Heart left ventricle (tissue), 16 donors: ENCODE measurements around the gene TRAK1. TPM values are rescaled to one million over a fixed set of nuclear protein-coding genes. Genes with fewer than 3 reads are reported as not detected.

Source experiments
- ATAC-seq, 4 donors: fragments of 200-7000 bp; cut with Tn5 transposase; one replicate each; pipeline ENCODE4 v1.9.1; 2020 to 2022; ENCODE audit warnings: moderate library complexity in 4 of 4, mild to moderate bottlenecking in 3 of 4, moderate number of reproducible peaks in 1 of 4
- DNase-seq, 5 donors: peaks; one replicate each; pipeline ENCODE4 v3.0.0-alpha.2; 2020
- H3K27ac ChIP-seq, 12 donors: fragments of 200-600 bp; sonication (generic) in 4 of 12; one replicate each; pipeline versions ENCODE4 v1.5.0 to v1.8.0; 2016 to 2022; ENCODE audit warnings: mild to moderate bottlenecking in 2 of 12
- H3K27me3 ChIP-seq, 9 donors: fragments of 200-600 bp; sonication (generic) in 2 of 9; one replicate each; pipeline versions ENCODE4 v1.5.1 to v1.8.0; 2016 to 2022; ENCODE audit warnings: mild to moderate bottlenecking in 3 of 9
- H3K36me3 ChIP-seq, 9 donors: fragments of 200-600 bp; sonication (generic) in 2 of 9; one replicate each; pipeline versions ENCODE4 v1.5.0 to v1.8.0; 2018 to 2022; ENCODE audit warnings: mild to moderate bottlenecking in 2 of 9
- H3K4me1 ChIP-seq, 12 donors: fragments of 200-600 bp; sonication (generic) in 4 of 12; one replicate each; pipeline versions ENCODE4 v1.5.0 to v1.8.0; 2016 to 2022; ENCODE audit warnings: mild to moderate bottlenecking in 3 of 12
- H3K4me3 ChIP-seq, 12 donors: fragments of 200-600 bp; sonication (generic) in 4 of 12; one replicate each; pipeline versions ENCODE4 v1.5.0 to v1.8.0; 2017 to 2022; ENCODE audit warnings: mild to moderate bottlenecking in 9 of 12, moderate library complexity in 4 of 12
- H3K9me3 ChIP-seq, 12 donors: fragments of 200-600 bp; sonication (generic) in 4 of 12; one replicate each; pipeline versions ENCODE4 v1.5.0 to v1.8.0; 2016 to 2022; ENCODE audit warnings: mild to moderate bottlenecking in 1 of 12
- POLR2A ChIP-seq, 2 donors: fragments of 450-650 bp; IDR thresholded peaks; one replicate each; pipeline ENCODE4 v1.6.1; 2017; ENCODE audit warnings: antibody characterized with exemption in 2 of 2, mild to moderate bottlenecking in 2 of 2, moderate library complexity in 2 of 2
- WGBS, 4 donors: extraction: QIAGEN DNeasy Blood & Tissue Kit in 2 of 4; methylation state at CpG; one replicate each; pipeline versions ENCODE4 v1.1.5 to v1.1.7; 2013 to 2018; 5-methylcytosine and 5-hydroxymethylcytosine counted together
- intact Hi-C, 10 donors: fragments of 100-400 bp; cut with DNase I; formaldehyde crosslinking; loops; one replicate each; pipeline versions ENCODE4 v1.11.1 to v1.14.2; 2022
- polyA plus RNA-seq, 2 donors: library from polyadenylated mRNA; stranded (reverse); fragments of 200-250 nt; gene quantifications; one replicate each; pipeline ENCODE4 v1.2.3, GENCODE V29; 2013
- total RNA-seq, 9 donors: library from RNA; depleted of rRNA in 2 of 9; stranded (reverse); fragments of >200 nt in 2 of 9; fragmentation: NEBNext Ultra II Directional in 3 of 9; extraction: Animal tissue kit (Norgen Biotek cat#: 25700) in 3 of 9; gene quantifications; one replicate each; pipeline versions ENCODE4 v1.1.0 to v1.2.4, GENCODE V29; 2016 to 2023
- TF ChIP-seq, protein P1 (sequence below), 12 donors: fragments of 200-600 bp; sonication (generic) in 4 of 12; IDR thresholded peaks; one replicate each; pipeline versions ENCODE4 v1.5.0 to v1.8.0; 2018 to 2022; ENCODE audit warnings: antibody characterized with exemption in 12 of 12, mild to moderate bottlenecking in 5 of 12
- donor health status: ischemic (EF 13 %, LVEDD 7.1; RV severe dilation, severe dysfunction).
- donor health status: healthy with polysubstance abuse.
- donor health status: DM: no; HTN: yes; CAD: no.
- donor health status: DM: no; HTN: no; CAD: no.
- donor health status: ischemic (EF 25% LVEDD 6.9; RV normal size, moderate dysfunction).
- donor health status: ischemic (EF 25% LVEDD 5.7; RV mildly dilated, moderate dysfunction).
- donor health status: healthy.
- donor health status: DM: yes; HTN: yes; CAD: no.
- donor health status: ischemic (EF 35%, LVEDD 5.7; RV mildly dilated, moderate dysfunction).
- donor health status: nonischemic (EF 11% LVEDD 7.7; RV severe dilation, severe dysfunction).
- donor health status: DM: yes; HTN: yes; CAD: no.
- donor health status: PGD.
- donor health status: ischemic (EF 29% LVEDD 5.4; RV normal size, mild dysfunction).
- donor health status: nonischemic (EF 23%, LVEDD 6.1; RV moderate dilation, normal function).

Gene TRAK1
- total and polyA plus RNA-seq, 11 donors: 53.3 to 364 (median 250) TPM

DNA sequence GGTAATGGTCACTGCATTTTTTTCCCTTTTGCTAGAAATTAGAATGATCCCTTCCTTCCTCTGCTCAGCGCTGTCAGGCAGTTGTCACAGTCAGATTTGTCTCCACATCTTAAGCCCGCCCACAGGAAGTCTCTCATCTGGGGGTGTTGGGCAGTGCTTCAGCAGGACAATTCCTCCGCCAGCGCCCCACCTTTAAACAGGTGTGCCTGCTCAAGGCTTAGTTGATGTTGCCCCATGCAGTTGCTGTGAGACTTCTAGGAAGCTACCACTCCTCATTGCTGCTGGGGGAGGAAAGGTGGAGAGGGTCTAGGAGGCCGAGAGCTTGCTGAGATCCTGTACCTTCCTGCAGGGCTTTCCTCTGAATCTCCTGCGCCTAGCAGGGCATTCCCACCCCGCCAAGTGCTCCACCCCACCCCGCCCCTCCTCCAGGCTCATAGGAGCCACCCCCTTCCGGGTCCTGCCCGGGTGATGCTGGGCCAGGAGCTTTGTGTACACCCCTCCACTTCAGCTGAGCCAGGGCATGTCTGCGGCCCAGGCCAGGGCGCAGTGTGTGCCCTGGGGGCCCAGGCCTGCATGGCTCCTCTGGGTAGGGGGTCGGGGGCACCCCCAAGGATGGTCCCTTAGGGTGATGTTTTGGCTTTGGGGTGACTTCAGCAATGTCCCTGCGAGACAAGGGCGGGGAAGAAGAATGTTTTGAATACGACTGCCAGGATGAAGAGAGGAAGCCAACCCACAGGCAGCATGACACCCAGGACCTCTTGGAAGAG lies 68.7 kb downstream of the TRAK1 start:
- WGBS, 4 donors: 12 to 23% (median 18%) methylated on average over 12 to 16 of the region's 16 CpGs
- peaks cover 12 to 75% (median 53%) of the 10 kb centered on the region in 12 donors for H3K4me1 ChIP-seq
- DNase-seq (peak; percentile 37 to 72 (median 49)), ATAC-seq (peak; percentile 70 to 93 (median 84))
- H3K9me3 ChIP-seq: no peaks in the 10 kb centered on the region
- intact Hi-C loops: loop anchor here in 1 of 10 donors (5.0 kb wide), 1 partner anchor 38 kb away; no protein-coding TSS in a partner anchor
- H3K27me3 ChIP-seq: no peaks in the 10 kb centered on the region
- H3K27ac ChIP-seq: peak overlapping the region in 8 of 12 donors; percentile 6 to 58 (median 50)
- H3K4me3 ChIP-seq: peak overlapping the region in 4 of 12 donors; percentile 5 to 13 (median 12)
- TF ChIP-seq, protein P1, sequence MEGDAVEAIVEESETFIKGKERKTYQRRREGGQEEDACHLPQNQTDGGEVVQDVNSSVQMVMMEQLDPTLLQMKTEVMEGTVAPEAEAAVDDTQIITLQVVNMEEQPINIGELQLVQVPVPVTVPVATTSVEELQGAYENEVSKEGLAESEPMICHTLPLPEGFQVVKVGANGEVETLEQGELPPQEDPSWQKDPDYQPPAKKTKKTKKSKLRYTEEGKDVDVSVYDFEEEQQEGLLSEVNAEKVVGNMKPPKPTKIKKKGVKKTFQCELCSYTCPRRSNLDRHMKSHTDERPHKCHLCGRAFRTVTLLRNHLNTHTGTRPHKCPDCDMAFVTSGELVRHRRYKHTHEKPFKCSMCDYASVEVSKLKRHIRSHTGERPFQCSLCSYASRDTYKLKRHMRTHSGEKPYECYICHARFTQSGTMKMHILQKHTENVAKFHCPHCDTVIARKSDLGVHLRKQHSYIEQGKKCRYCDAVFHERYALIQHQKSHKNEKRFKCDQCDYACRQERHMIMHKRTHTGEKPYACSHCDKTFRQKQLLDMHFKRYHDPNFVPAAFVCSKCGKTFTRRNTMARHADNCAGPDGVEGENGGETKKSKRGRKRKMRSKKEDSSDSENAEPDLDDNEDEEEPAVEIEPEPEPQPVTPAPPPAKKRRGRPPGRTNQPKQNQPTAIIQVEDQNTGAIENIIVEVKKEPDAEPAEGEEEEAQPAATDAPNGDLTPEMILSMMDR (IDR thresholded peaks at IDR 0.05): no peak
- no peaks in the 10 kb centered on the region for H3K36me3 ChIP-seq

DNA sequence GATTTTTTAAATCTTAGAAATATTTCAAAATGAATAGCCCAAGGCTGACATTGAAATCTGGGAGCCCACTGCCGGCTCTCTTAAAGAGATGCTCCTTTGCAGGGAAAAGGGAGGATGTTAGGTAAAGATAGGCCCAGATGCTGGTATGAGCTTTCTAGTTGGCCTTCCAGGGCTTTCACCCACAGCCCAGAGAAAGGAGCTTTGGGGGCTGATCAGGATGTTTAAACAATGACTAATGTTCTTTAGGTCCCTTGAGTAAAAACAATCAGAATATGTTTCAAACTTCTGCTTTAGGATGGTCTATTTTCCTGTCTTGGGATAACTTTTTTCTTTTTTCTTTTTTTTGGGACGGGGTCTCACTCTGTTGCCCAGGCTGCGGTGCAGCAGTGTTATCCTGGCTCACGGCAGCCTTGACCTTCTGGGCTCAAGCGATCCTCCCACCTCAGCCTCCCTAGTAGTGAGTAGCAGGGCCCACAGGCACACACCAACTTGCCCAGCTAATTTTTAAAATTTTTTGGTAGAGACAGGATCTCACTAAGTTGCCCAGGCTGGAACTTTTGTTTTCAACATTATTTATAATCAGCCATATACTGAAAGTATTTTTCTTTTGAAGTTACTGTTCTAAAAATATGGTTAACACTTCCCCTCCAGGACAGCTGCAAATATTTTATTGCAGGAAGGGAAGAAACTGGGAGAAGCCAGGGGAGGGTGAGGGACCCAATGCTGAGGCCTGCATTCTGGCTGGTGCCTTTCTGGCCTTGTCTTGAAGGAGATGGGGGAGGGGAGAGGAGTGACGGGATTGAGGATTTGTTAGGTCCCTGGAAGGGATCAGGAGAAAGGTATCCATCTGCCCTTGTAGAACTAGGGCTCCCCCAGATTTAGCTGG lies 70.1 kb downstream of the TRAK1 start:
- DNase-seq (no peak), ATAC-seq (no peak)
- Histone ChIP-seq H3K4me3 (no peak overlapping the region), H3K4me1 (peaks cover 16 to 80% (median 61%) of the 10 kb centered on the region in 12 donors), H3K27me3 (no peaks in the 10 kb centered on the region), H3K9me3 (no peaks in the 10 kb centered on the region), H3K36me3 (no peaks in the 10 kb centered on the region), H3K27ac (peak overlapping the region in 3 of 12 donors; percentile 8 to 58 (median 55))
- WGBS, 4 donors: 69 to 83% (median 73%) methylated on average over 6 of the region's 6 CpGs
- intact Hi-C loops: no loop called here
- no peak for TF ChIP-seq POLR2A (IDR thresholded peaks at IDR 0.05)
- TF ChIP-seq, protein P1 (IDR thresholded peaks at IDR 0.05): no peak

DNA sequence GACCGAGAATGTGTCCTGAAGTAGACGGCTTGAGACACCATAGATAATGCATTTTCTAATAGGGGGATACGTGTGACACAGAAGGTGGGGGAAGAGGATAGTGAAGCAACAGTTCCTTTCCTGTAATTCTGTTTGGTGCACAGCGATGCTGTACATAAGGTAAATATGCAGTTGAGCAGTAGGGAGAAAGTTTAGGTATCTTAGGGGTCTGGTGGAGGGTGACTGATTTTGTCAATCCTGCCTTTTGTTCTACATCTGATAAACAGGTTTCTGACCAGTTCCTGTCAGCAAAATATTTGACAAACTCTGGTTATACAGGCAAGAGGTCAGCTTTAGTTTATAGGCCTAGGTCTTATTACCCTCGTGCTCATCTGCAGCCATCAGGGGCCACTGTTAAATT lies 71.3 kb downstream of the TRAK1 start:
- H3K4me1 ChIP-seq: peaks cover 16 to 92% (median 67%) of the 10 kb centered on the region in 12 donors
- no peaks in the 10 kb centered on the region for H3K27me3 ChIP-seq
- no peak for DNase-seq
- WGBS, 4 donors: 69 to 77% (median 73%) methylated on average over 5 of the region's 5 CpGs
- no peaks in the 10 kb centered on the region for H3K9me3 ChIP-seq
- no peak for ATAC-seq
- H3K36me3 ChIP-seq: no peaks in the 10 kb centered on the region
- H3K27ac ChIP-seq: no peak overlapping the region
- no peak overlapping the region for H3K4me3 ChIP-seq
- intact Hi-C loops: no loop called here
- TF ChIP-seq, protein P1 (IDR thresholded peaks at IDR 0.05): no peak
- no peak for TF ChIP-seq POLR2A (IDR thresholded peaks at IDR 0.05)
